ENCODE data around the gene YWHAG. TPM values are rescaled to one million over a fixed set of nuclear protein-coding genes. Genes with fewer than 3 reads are reported as not detected.

Gene YWHAG
- total RNA-seq, 1 experiment from 2014 or later: 192 TPM

DNA sequence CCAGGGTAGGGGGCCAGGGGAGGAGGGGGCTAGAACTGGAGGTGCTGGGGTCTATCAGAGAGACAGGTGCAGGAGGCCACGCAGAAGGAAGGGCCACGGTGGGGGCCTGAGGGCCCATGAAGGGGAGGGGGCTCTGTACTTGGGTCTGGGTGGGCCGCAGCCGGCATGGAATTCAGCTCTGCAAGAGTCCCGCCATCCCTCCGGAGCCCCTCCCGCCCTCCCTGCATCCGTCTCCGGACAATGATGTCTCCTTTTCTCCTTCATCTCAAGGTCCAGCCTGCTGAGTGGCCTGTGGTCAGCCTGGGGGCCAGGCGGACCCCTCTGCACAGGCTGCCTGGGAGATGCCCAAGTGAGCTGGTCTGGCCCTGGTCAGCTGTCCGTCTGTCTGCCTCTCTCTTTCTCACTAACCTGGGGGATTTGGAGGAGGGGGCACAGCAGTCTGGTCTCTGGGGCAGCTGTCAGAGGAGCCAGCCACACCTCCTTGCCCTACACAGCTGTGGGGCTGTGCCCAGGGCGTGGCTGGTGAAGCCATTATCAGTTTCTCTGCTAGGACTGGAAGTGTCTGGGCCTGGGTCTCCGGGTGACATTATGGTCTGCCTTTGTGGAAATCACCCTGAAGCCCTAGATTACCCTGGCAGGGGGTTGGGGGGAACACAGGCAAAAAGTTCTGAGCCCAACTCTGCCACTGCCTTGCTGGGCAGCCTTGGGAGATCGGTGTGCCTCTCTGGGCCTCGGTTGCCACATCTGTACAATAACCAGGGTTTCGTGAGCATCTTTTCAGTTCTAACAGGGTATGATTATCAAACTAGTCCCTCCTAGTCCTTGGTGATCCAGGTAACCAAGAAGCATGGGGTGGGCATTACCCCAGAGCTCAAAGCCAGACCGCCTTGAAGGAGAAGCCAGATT is 75.3 kb downstream of the YWHAG start:
- H3K4me3 Mint-ChIP-seq: peak overlapping the region; percentile 72
- no peak for ATAC-seq
- H3K27ac Mint-ChIP-seq: no peak overlapping the region

GRCh38 chr7:76282344-76283253 is 76.2 kb downstream of the YWHAG start:
- Mint-ChIP-seq H3K4me1 (peaks cover 19% of the 10 kb centered on the region), H3K27me3 (ENCODE audit: low read depth) (peaks cover 57% of the 10 kb centered on the region), H3K9me3 (no peaks in the 10 kb centered on the region), H3K27ac (no peak overlapping the region), H3K36me3 (no peaks in the 10 kb centered on the region; the same call in 1 of the 2 replicates), H3K4me3 (peak overlapping the region; percentile 83)
- ChIA-PET CTCF (interaction anchor here (0.6 to 5.5 kb wide), 14 partner anchors 8 to 214 kb away, joined by 3 to 35 read pairs (median 5); partner anchors contain the start of gene YWHAG), POLR2A (interaction anchor here (0.6 to 1.5 kb wide), 7 partner anchors 9 to 235 kb away, joined by 3 to 8 read pairs (median 3); partner anchors contain the start of genes HSPB1, MDH2 and STYXL1)
- ATAC-seq: peak; percentile 66
- 0 out of 2 replicates have a peak, but pooled peaks have one; percentile 26 for TF ChIP-seq JUN (CRISPR knock-in tag; IDR thresholded peaks at IDR 0.05)
- 0 out of 2 replicates have a peak, but pooled peaks have one; percentile 44 for TF ChIP-seq ELF4 (CRISPR knock-in tag; IDR thresholded peaks at IDR 0.05; ENCODE audit: low read depth)
- no peak for TF ChIP-seq ZNF512 (CRISPR knock-in tag; IDR thresholded peaks at IDR 0.05; ENCODE audit: borderline replicate concordance)
- TF ChIP-seq, protein P1, sequence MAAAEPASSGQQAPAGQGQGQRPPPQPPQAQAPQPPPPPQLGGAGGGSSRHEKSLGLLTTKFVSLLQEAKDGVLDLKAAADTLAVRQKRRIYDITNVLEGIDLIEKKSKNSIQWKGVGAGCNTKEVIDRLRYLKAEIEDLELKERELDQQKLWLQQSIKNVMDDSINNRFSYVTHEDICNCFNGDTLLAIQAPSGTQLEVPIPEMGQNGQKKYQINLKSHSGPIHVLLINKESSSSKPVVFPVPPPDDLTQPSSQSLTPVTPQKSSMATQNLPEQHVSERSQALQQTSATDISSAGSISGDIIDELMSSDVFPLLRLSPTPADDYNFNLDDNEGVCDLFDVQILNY (CRISPR knock-in tag; IDR thresholded peaks at IDR 0.05): no peak
- TF ChIP-seq GTF2I (CRISPR knock-in tag; conservative IDR thresholded peaks at IDR 0.05): no peak
- no peak for TF ChIP-seq MYBL2 (CRISPR knock-in tag; IDR thresholded peaks at IDR 0.05)
- no peak for TF ChIP-seq IRF2 (CRISPR knock-in tag; IDR thresholded peaks at IDR 0.05; ENCODE audit: borderline replicate concordance, low read depth)
- TF ChIP-seq, protein P2, sequence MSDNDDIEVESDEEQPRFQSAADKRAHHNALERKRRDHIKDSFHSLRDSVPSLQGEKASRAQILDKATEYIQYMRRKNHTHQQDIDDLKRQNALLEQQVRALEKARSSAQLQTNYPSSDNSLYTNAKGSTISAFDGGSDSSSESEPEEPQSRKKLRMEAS (CRISPR knock-in tag; IDR thresholded peaks at IDR 0.05): no peak
- TF ChIP-seq GRHL2 (CRISPR knock-in tag; IDR thresholded peaks at IDR 0.05; ENCODE audit: insufficient replicate concordance, severe bottlenecking): no peak
- TF ChIP-seq, protein P3, sequence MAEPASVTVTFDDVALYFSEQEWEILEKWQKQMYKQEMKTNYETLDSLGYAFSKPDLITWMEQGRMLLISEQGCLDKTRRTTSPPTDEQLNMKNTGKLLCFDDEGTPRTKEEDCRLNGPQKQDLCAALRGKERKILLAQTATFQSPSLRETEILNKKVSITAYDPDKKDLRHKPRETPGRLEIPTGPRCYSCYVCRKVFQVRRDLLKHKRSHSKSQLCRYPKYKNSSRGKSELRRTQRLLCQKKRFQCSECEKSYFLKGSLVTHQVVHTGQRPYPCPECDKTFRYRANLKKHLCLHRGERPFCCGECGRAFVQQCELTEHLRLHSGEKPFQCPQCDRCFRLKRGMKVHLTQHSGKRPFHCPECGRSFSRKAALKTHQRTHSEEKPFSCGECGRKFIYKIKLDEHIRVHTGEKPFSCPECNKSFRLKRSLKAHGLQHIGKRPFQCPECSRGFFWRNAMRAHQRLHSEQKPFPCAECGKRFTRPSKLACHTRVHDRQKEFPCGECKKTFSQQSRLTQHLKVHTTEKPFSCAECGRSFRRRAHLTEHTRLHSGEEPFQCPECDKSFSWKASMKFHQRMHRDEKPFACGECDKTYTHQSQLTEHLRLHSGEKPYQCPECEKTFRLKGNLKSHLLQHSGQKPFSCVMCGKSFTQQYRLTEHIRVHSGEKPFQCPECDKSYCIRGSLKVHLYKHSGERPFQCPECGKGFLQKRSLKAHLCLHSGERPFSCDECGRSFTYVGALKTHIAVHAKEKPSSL (CRISPR knock-in tag; conservative IDR thresholded peaks at IDR 0.05): no peak
- 0 out of 2 replicates have a peak, but pooled peaks have one; percentile 23 for TF ChIP-seq ZNF263 (CRISPR knock-in tag; IDR thresholded peaks at IDR 0.05; ENCODE audit: low read depth)
- DNase-seq (ENCODE audit: low spot score): peak; percentile 71

More for the DNA sequence above, 75.3 kb downstream of the YWHAG start:
- H3K4me1 Mint-ChIP-seq: peaks cover 19% of the 10 kb centered on the region
- H3K36me3 Mint-ChIP-seq: no peaks in the 10 kb centered on the region; the same call in 1 of the 2 replicates
- H3K9me3 Mint-ChIP-seq: no peaks in the 10 kb centered on the region
- DNase-seq (ENCODE audit: low spot score): no peak
- H3K27me3 Mint-ChIP-seq (ENCODE audit: low read depth): peaks cover 54% of the 10 kb centered on the region
- TF ChIP-seq NFE2L1 (CRISPR knock-in tag; IDR thresholded peaks at IDR 0.05): no peak
- TF ChIP-seq, protein P4, sequence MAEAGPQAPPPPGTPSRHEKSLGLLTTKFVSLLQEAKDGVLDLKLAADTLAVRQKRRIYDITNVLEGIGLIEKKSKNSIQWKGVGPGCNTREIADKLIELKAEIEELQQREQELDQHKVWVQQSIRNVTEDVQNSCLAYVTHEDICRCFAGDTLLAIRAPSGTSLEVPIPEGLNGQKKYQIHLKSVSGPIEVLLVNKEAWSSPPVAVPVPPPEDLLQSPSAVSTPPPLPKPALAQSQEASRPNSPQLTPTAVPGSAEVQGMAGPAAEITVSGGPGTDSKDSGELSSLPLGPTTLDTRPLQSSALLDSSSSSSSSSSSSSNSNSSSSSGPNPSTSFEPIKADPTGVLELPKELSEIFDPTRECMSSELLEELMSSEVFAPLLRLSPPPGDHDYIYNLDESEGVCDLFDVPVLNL (CRISPR knock-in tag; IDR thresholded peaks at IDR 0.05; ENCODE audit: borderline replicate concordance, low read depth): no peak
- no peak for TF ChIP-seq ZNF281 (CRISPR knock-in tag; IDR thresholded peaks at IDR 0.05)
- ChIA-PET CTCF (interaction anchor here (0.7 to 5.5 kb wide), 10 partner anchors 7 to 124 kb away, joined by 3 to 35 read pairs (median 6); no protein-coding TSS in a partner anchor), POLR2A (interaction anchor here (0.6 to 1.3 kb wide), 2 partner anchors 10 to 31 kb away, joined by 3 read pairs; no protein-coding TSS in a partner anchor)
